Suprapubic skin (tissue), 4 donors: ENCODE results near the gene EIF4G3. TPM values are rescaled to one million over a fixed set of nuclear protein-coding genes. Genes with fewer than 3 reads are reported as not detected.

ENCODE experiments used
- DNase-seq, 2 donors: peaks; one replicate each; pipeline ENCODE4 v3.0.0-alpha.2; 2019; ENCODE audit warnings: low spot score in 2 of 2
- H3K27ac ChIP-seq: fragments of 200-600 bp; sonication (generic); one replicate; pipeline ENCODE4 v1.5.1; 2019
- H3K27me3 ChIP-seq: fragments of 200-600 bp; sonication (generic); one replicate; pipeline ENCODE4 v1.5.1; 2019
- H3K36me3 ChIP-seq: fragments of 200-600 bp; sonication (generic); one replicate; pipeline ENCODE4 v1.5.1; 2019
- H3K4me1 ChIP-seq: fragments of 200-600 bp; sonication (generic); one replicate; pipeline ENCODE4 v1.5.1; 2019
- H3K4me3 ChIP-seq: fragments of 200-600 bp; sonication (generic); one replicate; pipeline ENCODE4 v1.5.1; 2019; ENCODE audit warnings: mild to moderate bottlenecking
- H3K9me3 ChIP-seq: fragments of 200-600 bp; sonication (generic); one replicate; pipeline ENCODE4 v1.5.1; 2019
- CTCF ChIP-seq, 2 donors: fragments of 200-600 bp in 1 of 2; fragments of 450-650 bp in 1 of 2; sonication (generic) in 1 of 2; IDR thresholded peaks; one replicate each; pipeline ENCODE4 v1.5.1; 2016 to 2019; ENCODE audit warnings: antibody characterized with exemption in 2 of 2, mild to moderate bottlenecking in 1 of 2, moderate library complexity in 1 of 2
- EP300 ChIP-seq: sonication (generic); formaldehyde crosslinking; IDR thresholded peaks from one replicate; pipeline ENCODE4 v1.6.1; 2017; ENCODE audit warnings: antibody characterized with exemption
- POLR2A ChIP-seq, 2 donors: fragments of 450-650 bp; IDR thresholded peaks; one replicate each; pipeline ENCODE4 v1.6.1; 2017; ENCODE audit warnings: antibody characterized with exemption in 2 of 2, mild to moderate bottlenecking in 2 of 2, moderate library complexity in 2 of 2
- POLR2AphosphoS5 ChIP-seq, 3 donors: sonication (generic); formaldehyde crosslinking; IDR thresholded peaks; one replicate each; pipeline ENCODE4 v1.6.1; 2017; ENCODE audit warnings: antibody characterized with exemption in 3 of 3
- WGBS: methylation state at CpG from one replicate; pipeline ENCODE4 v1.1.5; 2018; 5-methylcytosine and 5-hydroxymethylcytosine counted together
- total RNA-seq, 4 donors: library from RNA; depleted of rRNA; stranded (reverse); fragments of >200 nt; gene quantifications; one replicate each; pipeline ENCODE4 v1.1.0, GENCODE V29; 2016

EIF4G3 gene
- total RNA-seq, 4 donors from 2014 or later: 32.9 to 40.6 (median 39.5) TPM

- no peak overlapping the region for H3K27ac ChIP-seq
- no peak for DNase-seq
- no peak overlapping the region for H3K4me3 ChIP-seq
- no peaks in the 10 kb centered on the region for H3K27me3 ChIP-seq
- peaks cover 6% of the 10 kb centered on the region for H3K36me3 ChIP-seq
- H3K4me1 ChIP-seq: no peaks in the 10 kb centered on the region
- TF ChIP-seq POLR2A (IDR thresholded peaks at IDR 0.05) (no peak), EP300 (no peak), CTCF (IDR thresholded peaks at IDR 0.05) (no peak), POLR2AphosphoS5 (IDR thresholded peaks at IDR 0.05) (no peak)
- no peaks in the 10 kb centered on the region for H3K9me3 ChIP-seq
Measured at GRCh38 chr1:20987831-20988825, 188.6 kb downstream of the EIF4G3 start.

- TF ChIP-seq CTCF (IDR thresholded peaks at IDR 0.05) (no peak), EP300 (no peak), POLR2A (IDR thresholded peaks at IDR 0.05) (no peak), POLR2AphosphoS5 (IDR thresholded peaks at IDR 0.05) (no peak)
- Histone ChIP-seq H3K36me3 (peaks cover 8% of the 10 kb centered on the region), H3K9me3 (no peaks in the 10 kb centered on the region), H3K27me3 (no peaks in the 10 kb centered on the region), H3K4me3 (no peak overlapping the region), H3K27ac (no peak overlapping the region), H3K4me1 (no peaks in the 10 kb centered on the region)
- DNase-seq: no peak
- WGBS: 92% methylated on average over 3 of the region's 3 CpGs
Measured at GRCh38 chr1:20983297-20983889, 193.3 kb downstream of the EIF4G3 start.

GRCh38 chr1:20982316-20982715 is 194.4 kb downstream of the EIF4G3 start:
- H3K27me3 ChIP-seq: no peaks in the 10 kb centered on the region
- H3K9me3 ChIP-seq: no peaks in the 10 kb centered on the region
- H3K4me1 ChIP-seq: no peaks in the 10 kb centered on the region
- H3K4me3 ChIP-seq: no peak overlapping the region
- H3K36me3 ChIP-seq: peaks cover 8% of the 10 kb centered on the region
- DNase-seq: no peak
- no peak overlapping the region for H3K27ac ChIP-seq
- TF ChIP-seq POLR2A (IDR thresholded peaks at IDR 0.05) (no peak), EP300 (no peak), CTCF (IDR thresholded peaks at IDR 0.05) (no peak), POLR2AphosphoS5 (IDR thresholded peaks at IDR 0.05) (no peak)

- no peak for DNase-seq
- Histone ChIP-seq H3K27ac (no peak overlapping the region), H3K36me3 (peaks cover 8% of the 10 kb centered on the region), H3K4me1 (no peaks in the 10 kb centered on the region), H3K9me3 (no peaks in the 10 kb centered on the region), H3K4me3 (no peak overlapping the region), H3K27me3 (no peaks in the 10 kb centered on the region)
- TF ChIP-seq POLR2A (IDR thresholded peaks at IDR 0.05): no peak
- no peak for TF ChIP-seq EP300
- no peak for TF ChIP-seq CTCF (IDR thresholded peaks at IDR 0.05)
- no peak for TF ChIP-seq POLR2AphosphoS5 (IDR thresholded peaks at IDR 0.05)
Measured at GRCh38 chr1:20981915-20982314, 194.8 kb downstream of the EIF4G3 start.

GRCh38 chr1:20980051-20980450 is 196.6 kb downstream of the EIF4G3 start:
- Histone ChIP-seq H3K4me3 (no peak overlapping the region), H3K9me3 (no peaks in the 10 kb centered on the region), H3K27ac (no peak overlapping the region), H3K4me1 (no peaks in the 10 kb centered on the region), H3K36me3 (peaks cover 8% of the 10 kb centered on the region), H3K27me3 (no peaks in the 10 kb centered on the region)
- 95% methylated on average over 2 of the region's 2 CpGs for WGBS
- TF ChIP-seq EP300 (no peak), POLR2AphosphoS5 (IDR thresholded peaks at IDR 0.05) (no peak), POLR2A (IDR thresholded peaks at IDR 0.05) (no peak), CTCF (IDR thresholded peaks at IDR 0.05) (no peak)
- DNase-seq: no peak
